ENCODE results near the gene OPTC. TPM values are rescaled to one million over a fixed set of nuclear protein-coding genes. Genes with fewer than 3 reads are reported as not detected.

OPTC gene
- total RNA-seq, 1 experiment from 2014 or later, result not detected

DNA sequence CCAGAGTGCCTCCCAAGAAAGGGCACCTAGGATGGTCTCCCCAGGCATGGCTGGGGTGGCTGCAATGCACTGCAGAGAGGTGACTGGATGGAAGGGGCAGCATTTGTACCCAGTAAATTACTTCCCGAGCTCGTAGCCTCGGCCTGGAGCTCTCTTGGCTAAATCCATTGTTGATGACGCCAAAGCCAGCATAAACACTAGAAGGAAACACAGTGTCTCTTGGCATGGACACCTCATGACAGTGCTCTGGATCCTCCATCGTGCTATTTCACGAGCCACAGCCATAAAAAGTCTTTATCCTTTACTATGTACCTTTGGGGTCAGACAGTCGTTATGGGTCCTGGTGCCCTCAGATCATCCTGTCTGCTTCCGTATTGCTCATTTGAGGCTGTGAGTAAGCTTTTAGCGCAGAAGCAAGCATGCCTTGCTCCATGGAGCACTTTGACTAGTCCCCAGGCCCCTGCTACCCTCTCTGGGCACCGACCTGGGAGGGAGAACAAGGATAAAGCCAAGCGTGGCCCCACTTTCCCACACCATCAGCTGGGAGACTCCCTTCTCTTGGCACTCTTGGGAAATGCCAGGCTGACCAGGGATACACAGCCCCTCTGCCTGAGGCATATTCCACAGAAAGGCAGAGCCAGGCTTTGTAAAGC lies 28.7 kb upstream of the OPTC start:
- DNase-seq (ENCODE audit: low read depth), result no peak

GRCh38 chr1:203465948-203466347 lies 28.0 kb upstream of the OPTC start:
- no peak for DNase-seq (ENCODE audit: low read depth)

GRCh38 chr1:203466906-203467549 lies 26.9 kb upstream of the OPTC start:
- peak; percentile 61 for DNase-seq (ENCODE audit: low read depth)

DNA sequence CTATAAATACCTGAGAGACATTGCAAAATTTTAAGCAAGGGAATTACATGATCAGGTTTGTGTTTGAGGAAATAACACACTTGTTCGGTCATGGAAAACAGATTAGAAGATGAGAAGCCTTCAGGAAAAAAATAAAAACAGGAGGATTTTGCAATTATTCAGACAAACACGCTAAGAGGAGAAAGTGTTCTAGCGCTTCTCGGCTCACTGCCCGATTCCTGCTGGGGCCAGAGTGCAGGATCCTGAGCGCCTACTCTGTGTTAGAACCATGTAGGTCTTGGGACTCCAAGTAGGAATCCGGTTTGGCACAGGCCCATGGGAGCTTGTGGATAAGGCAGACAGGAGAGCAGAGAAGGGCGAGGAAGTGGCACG lies 26.4 kb upstream of the OPTC start:
- no peak for DNase-seq (ENCODE audit: low read depth)

GRCh38 chr1:203468326-203468725 lies 25.6 kb upstream of the OPTC start:
- DNase-seq (ENCODE audit: low read depth), result no peak

DNA sequence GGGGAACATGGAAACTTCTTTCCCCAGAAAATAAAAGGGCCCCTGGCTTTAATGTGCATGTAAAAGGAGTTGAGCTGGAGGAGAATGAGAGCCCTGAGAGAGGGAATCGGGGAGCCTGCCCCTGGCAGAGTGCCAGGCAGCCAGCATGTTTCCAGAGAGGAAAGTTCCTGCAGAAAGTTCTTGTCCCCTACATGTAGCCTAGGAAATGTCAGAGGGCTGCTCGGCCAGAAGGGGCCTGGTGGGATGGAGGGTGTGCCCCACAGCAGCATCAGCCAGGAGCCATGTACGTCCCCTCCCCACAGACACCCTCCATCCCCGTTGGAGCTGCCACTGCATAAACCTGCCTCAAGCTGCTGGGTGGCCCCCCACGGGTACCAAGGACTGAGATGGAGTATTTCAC lies 23.7 kb upstream of the OPTC start:
- DNase-seq (ENCODE audit: low read depth), result no peak

DNA sequence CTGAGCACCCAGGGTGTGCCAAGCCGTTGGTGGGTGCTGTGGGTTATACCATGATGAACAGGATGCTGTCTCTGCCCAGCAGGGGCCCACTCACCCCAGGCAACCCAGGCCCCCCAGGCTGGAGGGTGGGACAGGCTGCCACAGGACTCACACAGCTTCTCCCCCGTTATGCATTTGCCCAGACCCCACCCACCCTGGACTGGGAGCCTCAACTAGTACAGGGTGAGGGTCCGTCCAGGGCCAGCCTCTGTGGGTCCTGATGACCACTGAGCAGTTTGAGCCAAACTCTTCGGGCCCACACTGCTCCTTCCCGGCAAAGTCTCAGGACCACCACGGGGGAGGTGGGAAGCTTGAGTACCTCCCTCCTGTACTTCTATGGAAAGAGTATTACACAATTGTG lies 22.1 kb upstream of the OPTC start:
- DNase-seq (ENCODE audit: low read depth), result no peak

DNA sequence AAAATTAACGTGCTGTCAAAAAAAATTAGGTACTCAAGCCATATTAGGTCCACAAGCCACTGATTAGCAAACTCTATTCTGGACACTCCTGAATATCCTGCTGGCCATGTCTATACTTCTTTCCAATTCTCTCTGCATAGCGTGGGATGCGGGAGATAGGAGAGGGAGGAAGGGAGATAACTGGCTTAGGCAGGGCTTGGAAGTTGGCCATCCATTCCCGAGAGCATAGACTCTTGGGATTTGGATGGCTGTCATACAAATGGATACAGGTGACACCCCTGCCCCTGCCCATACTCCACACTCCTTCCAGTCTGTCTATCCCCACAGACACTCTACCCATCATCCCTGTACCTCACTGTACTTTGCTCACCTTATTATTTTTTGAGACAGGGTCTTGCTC lies 20.7 kb upstream of the OPTC start:
- no peak for DNase-seq (ENCODE audit: low read depth)

GRCh38 chr1:203473781-203474305 lies 20.1 kb upstream of the OPTC start:
- no peak for DNase-seq (ENCODE audit: low read depth)

DNA sequence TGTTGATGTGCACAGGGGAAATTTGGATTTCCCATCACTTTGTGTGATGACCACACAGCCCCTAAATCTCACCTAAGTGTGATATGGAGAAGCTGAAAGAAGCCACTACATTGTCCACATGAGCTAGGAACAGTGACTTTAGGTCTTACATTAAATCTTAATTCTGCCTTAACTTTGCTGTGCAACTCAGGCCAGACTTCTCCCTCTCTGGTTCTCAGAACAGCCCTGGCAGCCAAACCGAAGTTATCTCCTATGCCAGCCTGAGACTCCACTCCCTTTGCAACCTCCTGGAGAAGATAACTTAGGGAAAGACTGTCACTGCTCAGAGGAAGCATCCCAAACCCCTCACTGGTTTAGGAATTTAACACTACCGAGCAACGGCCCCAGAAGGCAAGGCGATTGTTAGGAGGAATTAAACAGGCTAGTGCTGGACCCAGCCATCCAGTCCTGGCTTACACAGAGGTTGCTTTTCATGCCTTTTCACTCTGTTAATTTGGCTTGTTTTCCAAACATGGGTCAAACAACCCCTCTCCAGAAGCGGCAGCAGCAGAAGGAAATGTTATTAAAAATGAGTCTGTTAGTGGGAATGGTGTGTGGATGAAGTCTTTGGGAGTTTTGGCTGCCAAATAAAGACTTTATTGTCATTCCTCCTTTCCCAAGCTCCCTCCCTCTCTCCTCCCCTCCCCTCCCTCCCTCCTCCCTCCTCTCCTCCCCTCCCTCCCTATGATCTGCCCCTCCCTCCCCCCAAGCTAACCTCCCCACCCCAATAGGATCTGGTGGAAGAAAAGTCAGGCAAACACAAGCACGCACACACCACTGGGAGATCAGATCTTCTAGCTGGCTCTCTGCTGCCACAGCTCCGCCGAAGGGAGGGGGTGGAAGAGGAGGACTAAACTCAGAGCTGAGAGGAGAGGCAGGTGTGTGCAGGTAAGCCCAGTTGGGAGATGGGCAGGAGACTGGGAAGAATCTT lies 18.7 kb upstream of the OPTC start, which contains the start of gene PRELP:
PRELP (plus strand) TSS at position 795 of the 970 bp plus-strand sequence. CDS start 7,379 bp downstream, outside the sequence.
- DNase-seq (ENCODE audit: low read depth), result peak; percentile 35

- DNase-seq (ENCODE audit: low read depth), result no peak
These were observed 17.6 kb upstream of the OPTC start for GRCh38 chr1:203476216-203476814.

DNA sequence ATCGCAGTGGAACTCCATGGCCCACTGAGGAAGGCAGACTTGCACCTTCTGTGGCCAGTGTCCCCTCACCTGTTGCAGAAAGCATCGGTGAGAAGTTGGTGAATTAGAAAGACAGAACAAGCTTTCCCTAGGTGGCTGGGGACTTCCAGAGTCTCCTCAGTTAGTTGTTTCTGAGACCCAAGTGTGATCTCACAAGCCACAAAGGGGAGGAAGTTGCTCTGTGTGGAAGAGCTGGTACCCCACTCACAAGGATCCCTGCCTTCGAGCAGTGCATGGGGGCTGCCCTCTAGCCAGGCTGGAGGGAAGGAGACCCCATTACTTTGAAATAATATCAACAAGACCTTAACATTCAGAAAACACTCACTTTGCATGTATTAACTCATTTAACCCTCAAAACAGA lies 16.2 kb upstream of the OPTC start:
- no peak for DNase-seq (ENCODE audit: low read depth)

- no peak for DNase-seq (ENCODE audit: low read depth)
These were observed 15.7 kb upstream of the OPTC start for GRCh38 chr1:203478231-203478630.

DNA sequence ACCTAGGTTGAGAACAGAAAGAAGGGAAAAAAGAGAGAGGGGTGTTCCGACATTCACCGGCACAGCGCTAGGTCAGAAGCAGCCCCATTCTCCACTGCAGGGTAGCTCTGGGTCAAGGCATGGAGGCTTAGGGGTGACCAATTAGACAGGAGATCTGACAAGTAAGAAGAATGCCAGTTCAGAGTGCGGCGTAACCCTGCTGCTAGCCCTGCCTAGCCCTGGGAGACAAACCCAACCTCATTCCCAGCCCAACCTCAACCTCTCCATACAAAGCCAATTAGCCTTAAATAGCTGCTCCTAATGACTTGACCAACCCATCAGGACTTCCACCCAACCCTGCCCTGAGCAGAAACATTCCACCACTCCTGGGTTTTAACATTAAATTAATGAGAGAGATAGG lies 15.0 kb upstream of the OPTC start:
- DNase-seq (ENCODE audit: low read depth), result no peak

DNA sequence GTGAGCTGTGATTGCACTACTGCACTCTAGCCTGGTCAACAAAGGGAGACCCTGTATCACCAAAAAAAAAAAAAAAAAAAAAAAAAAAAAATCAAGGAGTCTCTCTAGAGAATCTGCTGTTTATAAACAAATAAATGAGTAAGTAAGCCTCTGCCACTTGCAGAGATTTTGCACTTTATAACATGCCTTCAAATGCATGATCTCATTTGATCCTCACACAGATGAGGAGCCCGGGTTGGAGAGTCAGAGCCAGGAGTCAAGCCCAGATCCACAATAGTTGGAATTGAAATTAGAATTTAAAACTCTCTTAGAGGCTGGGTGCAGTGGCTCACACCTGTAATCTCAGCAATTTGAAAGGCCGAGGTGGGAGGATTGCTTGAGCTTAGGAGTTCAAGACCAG lies 14.3 kb upstream of the OPTC start:
- DNase-seq (ENCODE audit: low read depth), result no peak

DNA sequence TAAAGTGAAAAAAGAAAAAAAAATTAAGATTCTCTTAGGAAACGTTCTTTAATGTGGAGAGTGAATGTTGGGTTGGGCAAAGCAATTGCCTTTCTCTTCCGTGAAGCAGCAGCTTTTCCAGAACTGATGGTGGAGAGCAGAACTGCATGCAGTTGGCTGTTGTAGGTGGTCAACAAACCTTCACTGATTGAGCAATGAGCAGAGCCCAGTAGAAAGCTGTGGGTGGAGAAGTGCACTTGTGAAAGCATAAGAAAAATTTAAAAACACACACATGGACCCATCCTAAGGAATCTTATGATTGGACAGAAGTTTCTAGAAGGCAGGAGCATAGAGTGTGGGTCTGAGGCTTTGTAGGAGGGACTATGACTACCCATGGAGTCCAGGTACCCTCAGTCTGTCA lies 13.9 kb upstream of the OPTC start:
- peak; percentile 60 for DNase-seq (ENCODE audit: low read depth)

- DNase-seq (ENCODE audit: low read depth), result peak; percentile 82
These were observed 13.3 kb upstream of the OPTC start for GRCh38 chr1:203480525-203481084.

DNA sequence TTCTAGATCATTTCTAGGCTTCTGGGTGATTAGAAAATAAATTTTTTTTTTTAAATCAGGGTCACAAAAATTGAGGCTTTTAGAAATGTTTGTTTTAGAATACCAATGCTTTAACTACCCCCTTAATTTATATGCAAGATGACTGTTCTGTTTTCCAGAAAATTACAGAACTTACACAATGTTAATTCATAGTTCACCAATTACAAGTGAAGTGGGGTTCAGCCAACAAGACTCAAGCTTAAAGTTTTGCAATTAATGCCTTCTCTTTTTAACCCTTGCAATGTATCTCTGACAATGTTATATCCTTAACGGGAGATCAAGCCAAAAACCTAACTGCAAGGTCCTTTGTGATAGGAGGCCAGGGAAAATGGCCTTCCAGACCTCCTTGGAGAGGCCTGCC lies 12.8 kb upstream of the OPTC start:
- DNase-seq (ENCODE audit: low read depth), result no peak

GRCh38 chr1:203486618-203487370 lies 7.2 kb upstream of the OPTC start:
- DNase-seq (ENCODE audit: low read depth), result no peak

DNA sequence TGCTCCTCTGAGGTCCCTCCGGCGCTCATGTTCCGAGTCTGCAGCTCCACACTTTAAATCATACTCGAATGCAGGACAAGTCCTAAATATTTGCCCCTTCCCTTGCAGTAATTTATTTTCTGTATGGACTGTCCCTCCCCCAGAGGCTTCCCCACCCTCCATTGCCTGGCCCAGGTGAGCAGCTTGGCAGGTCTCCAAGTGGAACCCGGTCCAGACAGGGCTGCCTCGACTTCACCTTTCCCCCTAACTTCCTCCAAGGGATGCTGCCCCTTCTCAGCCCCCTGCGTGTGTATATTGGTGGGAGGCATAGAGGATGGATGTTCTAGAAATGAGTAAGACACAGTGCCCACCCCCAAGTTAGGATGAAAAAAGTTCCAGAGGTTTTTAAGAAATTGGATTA lies 5.4 kb upstream of the OPTC start:
- no peak for DNase-seq (ENCODE audit: low read depth)

DNA sequence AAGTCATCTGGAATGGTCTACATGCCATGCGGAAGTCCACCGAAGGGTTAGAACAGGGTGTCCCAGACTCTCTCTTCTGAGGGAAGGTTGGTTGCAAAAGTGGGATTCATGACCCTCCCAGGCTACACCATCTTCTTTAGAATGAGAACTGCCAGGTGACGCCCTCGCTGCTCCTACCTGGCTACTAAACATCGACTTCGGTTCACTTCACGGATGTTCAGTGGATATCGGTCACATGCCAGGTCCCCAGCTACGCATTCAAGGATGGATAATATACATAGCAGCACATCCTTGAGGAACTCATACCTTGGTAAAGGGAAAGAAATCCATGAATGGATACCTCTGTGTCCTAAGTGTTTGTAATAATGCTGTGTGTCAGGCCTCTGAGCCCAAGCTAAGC lies 3.3 kb upstream of the OPTC start:
- no peak for DNase-seq (ENCODE audit: low read depth)
